Left cardiac atrium (tissue), 4 donors: ENCODE data around the gene KCNJ13. TPM values are rescaled to one million over a fixed set of nuclear protein-coding genes. Genes with fewer than 3 reads are reported as not detected.

Experiments
- ATAC-seq, 2 donors: fragments of 200-7000 bp; cut with Tn5 transposase; one replicate each; pipeline ENCODE4 v1.9.1; 2020; ENCODE audit warnings: mild to moderate bottlenecking in 2 of 2, moderate library complexity in 2 of 2
- DNase-seq: peaks from one replicate; pipeline ENCODE4 v3.0.0-alpha.2; 2020
- intact Hi-C, 2 donors: fragments of 100-400 bp; cut with DNase I; formaldehyde crosslinking; loops; one replicate each; pipeline versions ENCODE4 v1.14.1 to v1.15.1; 2022 to 2023
- long read RNA-seq: library from polyadenylated mRNA; unstranded; transcript quantifications from one replicate; pipeline ENCODE4 v2.0.0, GENCODE V29; 2021
- total RNA-seq, 2 donors: library from RNA; stranded (reverse); fragmentation: NEBNext Ultra II Directional; extraction: Animal tissue kit (Norgen Biotek cat#: 25700); gene quantifications; one replicate each; pipeline ENCODE4 v1.2.1, GENCODE V29; 2021
- donor health status: DM: no; HTN: yes; CAD: no.
- donor health status: DM: no; HTN: yes; CAD: no; lungs with severe emphysema.
- donor health status: DM: yes; HTN: yes; CAD: no.
- donor health status: Dilated cardiomyopathy.

The KCNJ13 gene
- total RNA-seq, result not detected
- long read RNA-seq, result 0 reads

GRCh38 chr2:232776435-232776834 is at the start of gene KCNJ13:
KCNJ13 (minus strand) TSS chr2:232776565; CDS start chr2:232771362, 5,203 bp downstream.
- intact Hi-C loops, result no loop called here
- ATAC-seq (no peak), DNase-seq (no peak)

- no peak for DNase-seq
- ATAC-seq, result no peak
- intact Hi-C loops, result no loop called here
These were observed 41.4 kb upstream of the KCNJ13 start for GRCh38 chr2:232817756-232818155.

GRCh38 chr2:232816657-232817056 is 40.3 kb upstream of the KCNJ13 start:
- intact Hi-C loops, result no loop called here
- ATAC-seq (no peak), DNase-seq (no peak)

GRCh38 chr2:232815569-232815968 is 39.2 kb upstream of the KCNJ13 start:
- DNase-seq, result no peak
- intact Hi-C loops, result no loop called here
- no peak for ATAC-seq

- intact Hi-C loops, result no loop called here
- ATAC-seq (no peak), DNase-seq (no peak)
These were observed 34.1 kb upstream of the KCNJ13 start for GRCh38 chr2:232810444-232810843.

GRCh38 chr2:232809349-232810124 is 33.2 kb upstream of the KCNJ13 start:
- peak; percentile 24 for DNase-seq
- intact Hi-C loops, result no loop called here
- peak; percentile 78 to 80 for ATAC-seq

GRCh38 chr2:232802091-232802490 is 25.7 kb upstream of the KCNJ13 start:
- DNase-seq (no peak), ATAC-seq (no peak)
- intact Hi-C loops, result no loop called here

- no peak for ATAC-seq
- intact Hi-C loops, result no loop called here
- DNase-seq, result no peak
These were observed 23.8 kb upstream of the KCNJ13 start for GRCh38 chr2:232800166-232800565.

GRCh38 chr2:232798187-232798586 is 21.8 kb upstream of the KCNJ13 start:
- ATAC-seq (no peak), DNase-seq (no peak)
- intact Hi-C loops, result no loop called here

- intact Hi-C loops, result no loop called here
- peak in 1 of 2 donors; percentile 38 for ATAC-seq
- DNase-seq, result no peak
These were observed 19.6 kb upstream of the KCNJ13 start for GRCh38 chr2:232795920-232796319.

GRCh38 chr2:232794981-232795380 is 18.6 kb upstream of the KCNJ13 start:
- intact Hi-C loops, result no loop called here
- no peak for ATAC-seq
- DNase-seq, result no peak

- DNase-seq (no peak), ATAC-seq (no peak)
- intact Hi-C loops, result no loop called here
These were observed 16.9 kb upstream of the KCNJ13 start for GRCh38 chr2:232793271-232793670.

GRCh38 chr2:232791518-232791917 is 15.2 kb upstream of the KCNJ13 start:
- intact Hi-C loops, result no loop called here
- DNase-seq (no peak), ATAC-seq (no peak)

GRCh38 chr2:232789082-232789481 is 12.7 kb upstream of the KCNJ13 start:
- no peak for DNase-seq
- intact Hi-C loops, result no loop called here
- ATAC-seq, result no peak

GRCh38 chr2:232787806-232788205 is 11.4 kb upstream of the KCNJ13 start:
- no peak for DNase-seq
- intact Hi-C loops, result no loop called here
- ATAC-seq, result no peak

GRCh38 chr2:232783278-232783677 is 6.9 kb upstream of the KCNJ13 start:
- ATAC-seq, result no peak
- intact Hi-C loops, result no loop called here
- DNase-seq, result no peak

GRCh38 chr2:232781765-232782164 is 5.4 kb upstream of the KCNJ13 start:
- DNase-seq, result no peak
- peak in 1 of 2 donors; percentile 40 for ATAC-seq
- intact Hi-C loops, result no loop called here

GRCh38 chr2:232779934-232780333 is 3.6 kb upstream of the KCNJ13 start:
- intact Hi-C loops, result no loop called here
- no peak for DNase-seq
- no peak for ATAC-seq

GRCh38 chr2:232779465-232779864 is 3.1 kb upstream of the KCNJ13 start:
- intact Hi-C loops, result no loop called here
- ATAC-seq, result no peak
- DNase-seq, result no peak

GRCh38 chr2:232777276-232777675 is 911 bp upstream of the KCNJ13 start:
- ATAC-seq (no peak), DNase-seq (no peak)
- intact Hi-C loops, result no loop called here

GRCh38 chr2:232773815-232774214 is 2.5 kb downstream of the KCNJ13 start:
- intact Hi-C loops, result no loop called here

More at GRCh38 chr2:232773815-232774214, 2.5 kb downstream of the KCNJ13 start:
- DNase-seq (no peak), ATAC-seq (no peak)
